Measurements from ENCODE around the gene GNAL. TPM values are rescaled to one million over a fixed set of nuclear protein-coding genes. Genes with fewer than 3 reads are reported as not detected.

Gene GNAL
- total RNA-seq, 2 experiments from 2014 or later = 0.11 to 0.19 TPM

DNA sequence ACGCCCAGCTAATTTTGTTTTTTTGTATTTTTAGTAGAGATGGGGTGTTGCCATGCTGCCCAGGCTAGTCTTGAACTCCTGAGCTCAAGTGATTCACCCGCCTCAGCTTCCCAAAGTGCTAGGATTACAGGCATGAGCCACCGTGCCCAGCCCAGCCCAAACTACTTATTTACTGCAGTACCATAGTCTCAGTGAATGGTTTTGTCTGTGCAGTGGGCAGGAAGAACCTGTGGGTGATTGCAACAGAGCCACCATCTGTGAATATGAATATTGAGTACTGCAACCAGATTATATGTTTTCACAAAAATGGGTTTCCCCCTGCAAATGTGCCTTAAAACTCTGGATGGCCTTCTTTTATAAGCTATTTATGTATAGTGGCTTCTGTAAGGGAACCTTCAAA is 210.0 kb downstream of the GNAL start:
- POLR2A ChIA-PET = no interaction called here
- Histone ChIP-seq H3K4me3 (ENCODE audit: low read length) (no peak overlapping the region), H3K36me3 (ENCODE audit: insufficient read depth, low read length) (peaks cover 34% of the 10 kb centered on the region), H3K9me3 (ENCODE audit: control insufficient read depth in 1 of 2, insufficient read depth in 1 of 2, low read length in 2 of 2) (no peaks in the 10 kb centered on the region), H3K27me3 (ENCODE audit: control insufficient read depth in 1 of 2, insufficient read depth in 2 of 2, low read length in 2 of 2) (no peaks in the 10 kb centered on the region), H3K4me1 (ENCODE audit: insufficient read depth, low read length) (no peaks in the 10 kb centered on the region), H3K27ac (ENCODE audit: low read depth in 1 of 2, low read length in 2 of 2) (no peak overlapping the region)
- CTCF ChIA-PET = no interaction called here
- H3K36me3 Mint-ChIP-seq (ENCODE audit: low read depth) = peaks cover 70% of the 10 kb centered on the region
- no peaks in the 10 kb centered on the region for H3K4me1 Mint-ChIP-seq (ENCODE audit: low read depth)
- DNase-seq = no peak
- TF ChIP-seq CTCF (IDR thresholded peaks at IDR 0.05) = no peak
- H3K27me3 Mint-ChIP-seq = no peaks in the 10 kb centered on the region
- no peak overlapping the region for H3K4me3 Mint-ChIP-seq
- ATAC-seq (ENCODE audit: poor library complexity) = no peak
- H3K27ac Mint-ChIP-seq = no peak overlapping the region
- no peaks in the 10 kb centered on the region for H3K9me3 Mint-ChIP-seq
- intact Hi-C loops (cut with DNase I, micrococcal nuclease) = no loop called here

GRCh38 chr18:11901826-11902438 is 212.9 kb downstream of the GNAL start:
- no peaks in the 10 kb centered on the region for H3K9me3 ChIP-seq (ENCODE audit: control insufficient read depth in 1 of 2, insufficient read depth in 1 of 2, low read length in 2 of 2)
- H3K4me3 ChIP-seq (ENCODE audit: low read length) = no peak overlapping the region
- H3K27me3 ChIP-seq (ENCODE audit: control insufficient read depth in 1 of 2, insufficient read depth in 2 of 2, low read length in 2 of 2) = no peaks in the 10 kb centered on the region
- Mint-ChIP-seq H3K36me3 (ENCODE audit: low read depth) (peaks cover 66% of the 10 kb centered on the region), H3K4me3 (no peak overlapping the region), H3K27me3 (no peaks in the 10 kb centered on the region), H3K27ac (no peak overlapping the region), H3K9me3 (no peaks in the 10 kb centered on the region), H3K4me1 (ENCODE audit: low read depth) (peaks cover 10% of the 10 kb centered on the region)
- ChIA-PET POLR2A (no interaction called here), CTCF (no interaction called here)
- no peak overlapping the region for H3K27ac ChIP-seq (ENCODE audit: low read depth in 1 of 2, low read length in 2 of 2)
- ATAC-seq (ENCODE audit: poor library complexity) = no peak
- H3K4me1 ChIP-seq (ENCODE audit: insufficient read depth, low read length) = peaks cover 9% of the 10 kb centered on the region
- no peak for TF ChIP-seq CTCF (IDR thresholded peaks at IDR 0.05)
- no peak for DNase-seq
- H3K36me3 ChIP-seq (ENCODE audit: insufficient read depth, low read length) = peaks cover 30% of the 10 kb centered on the region
- intact Hi-C loops (cut with DNase I, micrococcal nuclease) = loop anchor here in 1 of 2 experiments (10.0 kb wide), 1 partner anchor 473 kb away; the partner anchor contains the start of gene AFG3L2

DNA sequence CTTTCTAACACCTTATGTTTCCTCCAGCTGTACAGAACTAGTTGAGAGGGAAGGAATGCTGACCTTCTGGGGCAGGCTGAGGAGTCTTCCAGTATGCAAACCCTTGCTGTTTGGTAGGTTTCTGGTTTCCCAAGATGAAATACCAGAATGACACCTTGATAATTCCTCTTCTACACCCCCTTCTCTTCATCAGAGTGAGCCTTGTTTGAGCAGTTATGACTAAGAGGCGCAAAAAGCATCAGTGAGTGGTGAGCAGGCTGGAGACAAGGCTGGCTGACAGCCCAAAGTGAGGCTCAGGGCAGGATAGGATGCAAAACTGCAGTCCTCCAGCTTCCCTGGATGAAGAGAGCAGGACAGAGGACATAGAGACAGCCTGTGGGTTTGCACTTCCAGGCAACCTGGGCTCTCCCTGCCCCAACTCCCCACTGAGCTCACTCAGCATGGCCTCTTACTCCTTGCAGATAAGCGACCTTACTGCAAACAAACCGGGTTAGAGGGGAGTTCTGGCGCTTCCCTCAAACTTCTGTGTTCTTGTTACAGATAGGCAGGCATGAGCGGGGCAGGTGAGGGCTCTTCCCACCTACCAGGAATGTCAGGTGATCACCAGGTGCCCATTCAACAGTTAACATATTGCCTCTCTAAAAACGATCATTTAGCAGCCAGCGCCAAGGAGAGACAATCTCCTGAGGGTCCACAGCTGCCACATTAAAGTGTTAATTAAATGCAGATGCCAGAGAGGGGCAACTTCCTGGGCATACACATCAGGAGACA is 213.6 kb downstream of the GNAL start:
- Histone ChIP-seq H3K9me3 (ENCODE audit: control insufficient read depth in 1 of 2, insufficient read depth in 1 of 2, low read length in 2 of 2) (no peaks in the 10 kb centered on the region), H3K27ac (ENCODE audit: low read depth in 1 of 2, low read length in 2 of 2) (no peak overlapping the region), H3K4me3 (ENCODE audit: low read length) (no peak overlapping the region), H3K4me1 (ENCODE audit: insufficient read depth, low read length) (peaks cover 17% of the 10 kb centered on the region), H3K36me3 (ENCODE audit: insufficient read depth, low read length) (peaks cover 30% of the 10 kb centered on the region), H3K27me3 (ENCODE audit: control insufficient read depth in 1 of 2, insufficient read depth in 2 of 2, low read length in 2 of 2) (no peaks in the 10 kb centered on the region)
- POLR2A ChIA-PET = no interaction called here
- no peaks in the 10 kb centered on the region for H3K9me3 Mint-ChIP-seq
- peaks cover 18% of the 10 kb centered on the region for H3K4me1 Mint-ChIP-seq (ENCODE audit: low read depth)
- H3K27ac Mint-ChIP-seq = no peak overlapping the region
- DNase-seq (no peak), ATAC-seq (ENCODE audit: poor library complexity) (no peak)
- CTCF ChIA-PET = no interaction called here
- H3K4me3 Mint-ChIP-seq = no peak overlapping the region
- no peaks in the 10 kb centered on the region for H3K27me3 Mint-ChIP-seq
- intact Hi-C loops (cut with DNase I, micrococcal nuclease) = loop anchor here in 1 of 2 experiments (10.0 kb wide), 1 partner anchor 472 kb away; the partner anchor contains the start of gene AFG3L2
- peaks cover 58% of the 10 kb centered on the region for H3K36me3 Mint-ChIP-seq (ENCODE audit: low read depth)
- no peak for TF ChIP-seq CTCF (IDR thresholded peaks at IDR 0.05)
